GM21515 (cell line): Measurements from ENCODE around the gene DRAM2.
"Not testable (repeated sequence)": the region's sequence is repeated elsewhere in the genome, so short reads cannot be mapped to it uniquely, and the experiment has no call there.

ENCODE experiments used
- ATAC-seq: cut with Tn5 transposase; IDR thresholded peaks from one replicate; pipeline ENCODE4 v1.9.1; 2021; ENCODE audit not compliant: unreplicated experiment

The DRAM2 gene

DNA sequence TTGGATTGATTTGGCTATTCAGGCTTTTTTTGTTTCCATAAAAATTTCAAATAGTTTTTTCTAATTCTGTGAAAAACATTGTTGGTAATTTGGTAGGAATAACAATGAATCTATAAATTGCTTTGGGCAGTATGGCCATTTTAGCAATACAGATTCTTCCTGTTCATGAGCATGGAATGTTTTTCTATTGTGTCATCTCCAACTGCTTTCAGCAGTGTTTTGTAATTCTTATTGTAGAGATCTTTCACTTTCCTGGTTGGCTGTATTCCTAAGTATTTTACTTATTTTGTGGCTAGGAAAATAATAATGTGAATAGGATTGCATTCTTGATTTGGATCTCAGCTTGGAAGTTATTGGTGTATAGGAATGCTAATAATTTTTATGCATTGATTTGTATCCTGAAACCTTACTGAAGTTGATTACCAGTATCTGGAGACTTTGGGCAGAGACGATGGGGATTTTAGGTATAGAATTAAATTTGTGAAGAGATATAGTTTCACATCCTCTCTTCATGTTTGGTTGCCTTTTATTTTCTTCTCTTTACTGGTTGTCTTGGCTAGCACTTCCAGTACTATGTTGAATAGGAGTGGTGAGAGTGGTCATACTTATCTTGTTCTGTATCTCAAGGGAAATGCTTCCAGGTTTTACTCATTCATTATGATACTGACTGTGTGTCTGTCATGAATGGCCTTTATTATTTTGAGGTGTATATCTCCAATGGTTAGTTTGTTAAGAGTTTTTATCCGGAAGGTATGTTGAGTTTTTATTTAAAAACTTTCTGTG, 57.3 kb downstream of the DRAM2 start:
- ATAC-seq = no peak

DNA sequence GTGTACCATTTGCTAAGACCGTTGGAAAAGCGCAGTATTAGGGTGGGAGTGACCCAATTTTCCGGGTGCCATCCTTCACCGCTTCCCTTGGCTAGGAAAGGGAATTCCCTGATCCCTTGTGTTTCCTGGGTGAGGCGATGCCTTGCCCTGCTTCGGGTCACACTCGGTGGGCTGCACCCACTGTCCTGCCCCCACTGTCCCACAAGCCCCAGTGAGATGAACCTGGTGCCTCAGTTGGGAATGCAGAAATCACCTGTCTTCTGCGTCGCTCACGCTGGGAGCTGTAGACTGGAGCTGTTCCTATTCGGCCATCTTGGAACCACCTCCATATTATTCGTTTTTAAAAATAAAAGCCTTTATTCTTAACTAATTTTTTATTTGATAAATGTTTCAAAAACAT, 60.6 kb downstream of the DRAM2 start:
- ATAC-seq = not testable (repeated sequence)

DNA sequence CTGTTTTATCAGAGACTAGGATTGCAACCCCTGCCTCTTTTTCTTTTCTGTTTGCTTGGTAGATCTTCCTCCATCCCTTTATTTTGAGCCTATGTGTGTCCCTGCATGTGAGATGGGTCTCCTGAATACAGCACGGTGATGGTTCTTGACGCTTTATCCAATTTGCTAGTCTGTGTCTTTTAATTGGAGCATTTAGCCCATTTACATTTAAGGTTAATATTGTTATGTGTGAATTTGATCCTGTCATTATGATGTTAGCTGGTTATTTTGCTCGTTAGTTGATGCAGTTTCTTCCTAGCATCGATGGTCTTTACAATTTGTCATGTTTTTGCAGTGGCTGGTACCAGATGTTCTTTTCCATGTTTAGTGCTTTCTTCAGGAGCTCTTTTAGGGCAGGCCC, 62.6 kb downstream of the DRAM2 start:
- ATAC-seq = not testable (repeated sequence)
